ENCODE data around the gene CCR5AS.

The CCR5AS gene

DNA sequence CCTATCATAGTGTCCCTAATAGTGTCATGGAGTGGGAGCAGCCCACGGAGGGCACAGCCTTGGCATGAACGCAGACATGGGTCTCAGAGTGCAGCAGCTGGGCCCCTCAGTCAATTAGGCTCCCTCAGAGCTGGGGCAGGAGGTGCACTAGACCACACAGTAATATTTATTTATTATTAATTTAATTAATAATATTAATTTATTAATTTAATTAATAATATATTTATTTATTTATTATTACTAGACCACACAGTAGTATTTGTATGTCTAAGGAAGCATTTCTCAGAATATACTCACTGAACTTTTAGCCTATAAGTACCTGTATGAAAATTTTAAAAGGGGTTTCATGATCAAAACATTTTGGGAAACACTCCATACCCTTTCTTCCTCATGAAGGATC, 5.3 kb downstream of the CCR5AS start:
- no peak for DNase-seq
- no peaks in the 10 kb centered on the region for H3K27me3 Mint-ChIP-seq
- CTCF ChIA-PET = no interaction called here

GRCh38 chr3:46400846-46401245, 6.0 kb downstream of the CCR5AS start:
- Mint-ChIP-seq H3K27ac (no peak overlapping the region), H3K36me3 (ENCODE audit: low read depth) (no peaks in the 10 kb centered on the region), H3K4me1 (peaks cover 19% of the 10 kb centered on the region), H3K27me3 (no peaks in the 10 kb centered on the region), H3K4me3 (no peak overlapping the region), H3K9me3 (peaks cover 3% of the 10 kb centered on the region)
- ChIA-PET POLR2A (no interaction called here), CTCF (no interaction called here)
- no peak for ATAC-seq (ENCODE audit: low read depth)
- no peak for DNase-seq
- TF ChIP-seq, protein P1, sequence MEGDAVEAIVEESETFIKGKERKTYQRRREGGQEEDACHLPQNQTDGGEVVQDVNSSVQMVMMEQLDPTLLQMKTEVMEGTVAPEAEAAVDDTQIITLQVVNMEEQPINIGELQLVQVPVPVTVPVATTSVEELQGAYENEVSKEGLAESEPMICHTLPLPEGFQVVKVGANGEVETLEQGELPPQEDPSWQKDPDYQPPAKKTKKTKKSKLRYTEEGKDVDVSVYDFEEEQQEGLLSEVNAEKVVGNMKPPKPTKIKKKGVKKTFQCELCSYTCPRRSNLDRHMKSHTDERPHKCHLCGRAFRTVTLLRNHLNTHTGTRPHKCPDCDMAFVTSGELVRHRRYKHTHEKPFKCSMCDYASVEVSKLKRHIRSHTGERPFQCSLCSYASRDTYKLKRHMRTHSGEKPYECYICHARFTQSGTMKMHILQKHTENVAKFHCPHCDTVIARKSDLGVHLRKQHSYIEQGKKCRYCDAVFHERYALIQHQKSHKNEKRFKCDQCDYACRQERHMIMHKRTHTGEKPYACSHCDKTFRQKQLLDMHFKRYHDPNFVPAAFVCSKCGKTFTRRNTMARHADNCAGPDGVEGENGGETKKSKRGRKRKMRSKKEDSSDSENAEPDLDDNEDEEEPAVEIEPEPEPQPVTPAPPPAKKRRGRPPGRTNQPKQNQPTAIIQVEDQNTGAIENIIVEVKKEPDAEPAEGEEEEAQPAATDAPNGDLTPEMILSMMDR (IDR thresholded peaks at IDR 0.05) = no peak
- intact Hi-C loops (cut with micrococcal nuclease) = no loop called here

More for the DNA sequence above, 5.3 kb downstream of the CCR5AS start:
- no peak overlapping the region for H3K4me3 Mint-ChIP-seq
- peaks cover 20% of the 10 kb centered on the region for H3K4me1 Mint-ChIP-seq
- TF ChIP-seq, protein P1 (IDR thresholded peaks at IDR 0.05) = no peak
- POLR2A ChIA-PET = no interaction called here
- no peaks in the 10 kb centered on the region for H3K36me3 Mint-ChIP-seq (ENCODE audit: low read depth)
- H3K9me3 Mint-ChIP-seq = peaks cover 3% of the 10 kb centered on the region
- intact Hi-C loops (cut with micrococcal nuclease) = no loop called here
- ATAC-seq (ENCODE audit: low read depth) = no peak
- no peak overlapping the region for H3K27ac Mint-ChIP-seq

GRCh38 chr3:46400000-46400734, 6.7 kb downstream of the CCR5AS start:
- DNase-seq = no peak
- H3K27ac Mint-ChIP-seq = no peak overlapping the region
- TF ChIP-seq, protein P1 (IDR thresholded peaks at IDR 0.05) = no peak
- ATAC-seq (ENCODE audit: low read depth) = no peak
- peaks cover 16% of the 10 kb centered on the region for H3K4me1 Mint-ChIP-seq
- no peaks in the 10 kb centered on the region for H3K36me3 Mint-ChIP-seq (ENCODE audit: low read depth)
- peaks cover 3% of the 10 kb centered on the region for H3K9me3 Mint-ChIP-seq
- intact Hi-C loops (cut with micrococcal nuclease) = no loop called here
- no peak overlapping the region for H3K4me3 Mint-ChIP-seq
- POLR2A ChIA-PET = no interaction called here
- CTCF ChIA-PET = no interaction called here
- H3K27me3 Mint-ChIP-seq = no peaks in the 10 kb centered on the region

- no peak overlapping the region for H3K27ac Mint-ChIP-seq
- peaks cover 17% of the 10 kb centered on the region for H3K4me1 Mint-ChIP-seq
- no peak overlapping the region for H3K4me3 Mint-ChIP-seq
- ATAC-seq (ENCODE audit: low read depth) = no peak
- H3K9me3 Mint-ChIP-seq = peaks cover 3% of the 10 kb centered on the region
- ChIA-PET CTCF (no interaction called here), POLR2A (interaction anchor here (0.5 kb wide), 1 partner anchor 22 kb away, joined by 3 read pairs; no protein-coding TSS in a partner anchor)
- TF ChIP-seq, protein P1 (IDR thresholded peaks at IDR 0.05) = no peak
- H3K27me3 Mint-ChIP-seq = no peaks in the 10 kb centered on the region
- no peak for DNase-seq
- intact Hi-C loops (cut with micrococcal nuclease) = no loop called here
- H3K36me3 Mint-ChIP-seq (ENCODE audit: low read depth) = no peaks in the 10 kb centered on the region
These were observed 7.3 kb downstream of the CCR5AS start for GRCh38 chr3:46399557-46399956.

GRCh38 chr3:46399098-46399497, 7.8 kb downstream of the CCR5AS start:
- Mint-ChIP-seq H3K36me3 (ENCODE audit: low read depth) (no peaks in the 10 kb centered on the region), H3K27me3 (no peaks in the 10 kb centered on the region)

More at GRCh38 chr3:46399098-46399497, 7.8 kb downstream of the CCR5AS start:
- peaks cover 3% of the 10 kb centered on the region for H3K9me3 Mint-ChIP-seq
- CTCF ChIA-PET = no interaction called here
- no peak for ATAC-seq (ENCODE audit: low read depth)
- H3K27ac Mint-ChIP-seq = no peak overlapping the region
- peaks cover 17% of the 10 kb centered on the region for H3K4me1 Mint-ChIP-seq
- TF ChIP-seq, protein P1 (IDR thresholded peaks at IDR 0.05) = no peak
- DNase-seq = no peak
- no peak overlapping the region for H3K4me3 Mint-ChIP-seq
- intact Hi-C loops (cut with micrococcal nuclease) = no loop called here
- POLR2A ChIA-PET = interaction anchor here (0.5 kb wide), 1 partner anchor 22 kb away, joined by 3 read pairs; no protein-coding TSS in a partner anchor
